Neuron (in vitro differentiated cells): ENCODE data around the gene HNF1A.

Experiments
- H2AFZ ChIP-seq: one replicate; pipeline ENCODE4 v1.6.1; 2013; ENCODE audit warnings: low read depth, mild to moderate bottlenecking, inconsistent platforms, low read length, moderate library complexity
- H3K27me3 ChIP-seq: one replicate; pipeline ENCODE4 v1.6.1; 2013; ENCODE audit warnings: low read length; ENCODE audit not compliant: insufficient read depth
- H3K36me3 ChIP-seq: one replicate; pipeline ENCODE4 v1.6.1; 2013; ENCODE audit warnings: low read length; ENCODE audit not compliant: insufficient read depth
- H3K4me1 ChIP-seq: one replicate; pipeline ENCODE4 v1.6.1; 2013; ENCODE audit warnings: low read length; ENCODE audit not compliant: insufficient read depth
- H3K4me3 ChIP-seq: 2 replicates; pipeline ENCODE4 v1.5.1; 2013; ENCODE audit warnings: mild to moderate bottlenecking, low read length, moderate library complexity
- H3K9me3 ChIP-seq: one replicate; pipeline ENCODE4 v1.6.1; 2013; ENCODE audit warnings: low read length

HNF1A gene

GRCh38 chr12:120964298-120964697, 14.0 kb upstream of the HNF1A start:
- Histone ChIP-seq H3K9me3 (no peaks in the 10 kb centered on the region), H3K4me1 (peaks cover 3% of the 10 kb centered on the region), H3K36me3 (no peaks in the 10 kb centered on the region), H3K4me3 (no peak overlapping the region), H2AFZ (no peak overlapping the region), H3K27me3 (no peaks in the 10 kb centered on the region)

DNA sequence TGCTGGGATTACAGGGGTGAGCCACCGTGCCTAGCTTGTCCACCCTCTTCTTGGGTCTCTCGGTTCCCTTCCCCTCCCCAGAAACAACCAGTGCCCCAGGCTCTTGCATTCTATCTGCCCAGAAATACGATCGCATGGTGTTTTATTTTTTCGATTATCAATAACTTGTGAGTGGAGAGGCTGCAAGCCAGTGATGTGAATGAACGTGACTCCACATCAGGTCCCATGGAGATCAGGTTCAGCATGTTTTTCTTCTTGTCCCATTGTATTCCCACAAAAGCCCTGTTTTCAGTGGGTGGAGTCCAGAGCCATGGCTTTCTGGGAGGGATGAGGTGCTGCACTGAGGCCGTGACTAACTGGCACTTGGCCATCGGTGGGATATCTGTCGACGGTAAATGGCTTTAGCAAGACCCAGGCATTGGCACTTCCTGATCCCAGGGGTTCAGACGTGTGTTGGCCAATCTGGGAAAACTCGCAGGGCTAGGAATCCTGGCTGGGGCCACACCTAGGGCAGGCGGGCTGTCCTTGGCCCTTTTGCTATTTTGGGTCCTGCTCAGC, 12.7 kb upstream of the HNF1A start:
- H3K9me3 ChIP-seq = no peaks in the 10 kb centered on the region

DNA sequence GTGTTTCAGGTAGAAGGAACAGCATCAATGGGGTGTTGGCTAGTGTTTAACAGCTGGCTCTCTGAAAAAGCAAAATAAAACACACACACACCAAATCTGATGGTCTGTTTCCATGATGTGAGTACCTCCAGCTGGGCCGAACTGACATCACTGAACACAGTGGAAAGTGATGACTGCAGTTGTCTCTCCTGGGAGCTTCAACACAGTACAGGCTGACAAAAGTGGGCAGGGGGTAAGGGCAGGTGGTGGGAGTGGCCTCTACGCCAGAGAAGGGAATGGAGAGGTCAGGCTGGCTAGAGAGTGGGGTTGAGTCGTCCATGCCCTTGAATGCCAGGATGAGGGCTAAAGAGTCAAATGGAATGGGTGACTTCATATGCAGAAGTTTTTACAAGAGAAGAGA, 8.0 kb upstream of the HNF1A start:
- H3K4me3 ChIP-seq = no peak overlapping the region
- no peak overlapping the region for H2AFZ ChIP-seq
- no peaks in the 10 kb centered on the region for H3K9me3 ChIP-seq
- no peaks in the 10 kb centered on the region for H3K36me3 ChIP-seq
- peaks cover 9% of the 10 kb centered on the region for H3K4me1 ChIP-seq
- no peaks in the 10 kb centered on the region for H3K27me3 ChIP-seq

More for the DNA sequence above, 12.7 kb upstream of the HNF1A start:
- H3K36me3 ChIP-seq = no peaks in the 10 kb centered on the region
- no peak overlapping the region for H2AFZ ChIP-seq
- H3K4me1 ChIP-seq = peaks cover 3% of the 10 kb centered on the region
- no peak overlapping the region for H3K4me3 ChIP-seq
- H3K27me3 ChIP-seq = no peaks in the 10 kb centered on the region

DNA sequence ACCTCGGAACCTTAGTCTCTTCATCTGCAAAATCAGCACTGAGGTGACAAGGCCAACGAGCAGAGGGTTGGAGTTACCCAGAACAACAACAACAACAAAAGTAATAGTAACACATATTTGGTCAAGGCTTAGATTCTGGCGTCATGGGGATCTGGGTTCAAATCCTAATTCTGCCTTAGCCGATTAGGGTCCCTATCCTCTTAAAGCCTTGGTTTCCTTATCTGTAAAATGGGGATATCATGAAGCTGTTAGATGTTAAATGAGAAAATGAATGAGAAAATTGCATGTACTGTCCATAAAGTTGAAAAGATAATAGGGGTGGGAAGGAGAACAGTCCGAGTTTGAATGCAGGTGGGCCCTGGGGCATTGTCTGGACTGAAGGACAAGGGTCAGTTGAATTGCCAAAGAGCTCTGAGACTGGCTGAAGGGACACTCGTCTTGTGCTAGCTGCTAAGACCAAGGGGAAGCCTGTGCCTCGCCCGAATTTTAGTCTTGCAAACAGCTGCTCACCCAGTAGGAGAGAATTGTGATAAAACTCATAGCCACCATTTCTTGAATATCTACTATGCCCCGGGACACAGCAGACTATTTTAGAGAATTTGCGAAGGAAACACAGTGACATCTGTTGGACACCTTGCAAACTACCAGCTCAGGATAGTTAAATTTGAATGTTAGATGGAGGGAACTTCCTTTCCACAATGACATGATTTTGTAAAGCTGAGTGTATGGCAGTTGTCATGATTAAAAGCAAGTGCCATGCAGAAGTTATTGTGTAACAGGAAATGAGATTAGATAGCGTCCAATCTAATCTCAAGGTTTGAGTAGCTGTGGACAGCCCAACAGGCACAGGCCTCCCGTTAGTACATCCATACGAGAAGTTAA, 6.8 kb upstream of the HNF1A start:
- H3K4me1 ChIP-seq = peaks cover 7% of the 10 kb centered on the region
- H3K27me3 ChIP-seq = no peaks in the 10 kb centered on the region
- no peaks in the 10 kb centered on the region for H3K36me3 ChIP-seq
- no peak overlapping the region for H3K4me3 ChIP-seq
- H3K9me3 ChIP-seq = no peaks in the 10 kb centered on the region
- H2AFZ ChIP-seq = no peak overlapping the region

DNA sequence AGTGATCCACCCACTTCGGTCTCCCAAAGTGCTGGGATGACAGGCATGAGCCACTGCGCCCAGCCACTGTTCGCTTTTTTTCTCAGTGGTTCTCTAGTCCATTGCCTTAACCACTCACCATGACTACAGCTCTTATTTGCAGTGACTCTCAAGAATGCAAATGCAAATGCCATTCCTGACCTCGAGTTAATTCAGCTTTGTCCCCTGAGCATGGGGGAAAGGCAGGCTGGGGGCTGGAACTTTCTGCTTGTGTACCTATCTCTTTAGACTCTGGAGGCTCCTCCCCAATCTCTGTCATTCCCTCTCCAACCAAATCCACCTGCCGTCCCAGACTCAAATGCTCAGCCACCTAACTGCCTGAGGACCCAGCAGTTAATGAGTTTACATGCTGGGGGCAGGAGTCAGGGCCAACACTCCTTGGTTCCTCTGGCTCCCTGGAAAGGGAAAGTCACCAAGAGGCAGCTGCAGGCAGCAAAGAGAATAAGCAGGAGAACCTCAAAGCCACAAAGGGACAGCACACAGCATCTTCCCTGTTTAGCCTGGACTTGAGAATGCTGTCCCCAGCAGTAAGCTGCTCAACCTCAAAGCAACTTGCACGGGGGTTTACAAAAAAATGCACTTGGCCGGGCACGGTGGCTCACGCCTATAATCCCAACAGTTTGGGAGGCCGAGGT, 5.3 kb upstream of the HNF1A start:
- Histone ChIP-seq H3K36me3 (no peaks in the 10 kb centered on the region), H3K4me1 (peaks cover 7% of the 10 kb centered on the region), H3K9me3 (no peaks in the 10 kb centered on the region), H3K4me3 (no peak overlapping the region), H3K27me3 (no peaks in the 10 kb centered on the region), H2AFZ (no peak overlapping the region)

DNA sequence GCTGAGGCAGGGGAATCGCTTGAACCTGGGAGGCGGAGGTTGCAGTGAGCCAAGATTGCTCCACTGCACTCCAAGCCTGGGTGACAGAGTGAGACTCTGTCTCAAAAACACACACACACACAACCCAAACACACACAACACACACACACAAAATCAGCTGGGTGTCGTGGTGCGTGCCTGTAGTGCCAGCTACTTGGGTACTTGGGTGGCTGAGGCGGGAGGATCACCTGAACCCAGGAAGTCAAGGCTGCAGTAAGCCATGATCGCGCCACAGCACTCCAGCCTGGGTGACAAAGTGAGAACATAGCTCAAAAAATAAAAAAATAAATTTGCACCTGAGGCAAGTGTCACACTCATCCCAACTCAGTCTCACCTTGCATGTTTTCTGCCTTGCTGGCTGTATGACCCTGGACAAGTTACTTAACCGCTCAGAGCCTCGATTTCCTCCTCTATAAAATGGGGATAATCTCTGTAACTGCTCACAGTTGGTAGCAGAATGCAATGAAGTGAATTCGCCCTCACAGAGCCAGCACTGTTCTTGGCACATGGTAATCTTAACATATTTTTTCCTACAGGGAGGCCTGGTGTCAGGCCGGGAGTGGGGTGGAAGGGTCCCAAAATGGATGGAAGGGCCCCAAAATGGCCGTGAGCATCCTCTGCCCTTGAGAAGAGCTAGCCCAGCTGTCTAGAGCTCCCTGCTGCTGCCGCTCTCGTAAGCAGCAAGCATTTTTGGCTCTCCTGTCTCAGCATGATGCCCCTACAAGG, 630 bp upstream of the HNF1A start:
- H3K27me3 ChIP-seq = no peaks in the 10 kb centered on the region
- peaks cover 16% of the 10 kb centered on the region for H3K4me1 ChIP-seq
- H3K4me3 ChIP-seq = no peak overlapping the region
- no peak overlapping the region for H2AFZ ChIP-seq
- H3K9me3 ChIP-seq = no peaks in the 10 kb centered on the region
- H3K36me3 ChIP-seq = no peaks in the 10 kb centered on the region

DNA sequence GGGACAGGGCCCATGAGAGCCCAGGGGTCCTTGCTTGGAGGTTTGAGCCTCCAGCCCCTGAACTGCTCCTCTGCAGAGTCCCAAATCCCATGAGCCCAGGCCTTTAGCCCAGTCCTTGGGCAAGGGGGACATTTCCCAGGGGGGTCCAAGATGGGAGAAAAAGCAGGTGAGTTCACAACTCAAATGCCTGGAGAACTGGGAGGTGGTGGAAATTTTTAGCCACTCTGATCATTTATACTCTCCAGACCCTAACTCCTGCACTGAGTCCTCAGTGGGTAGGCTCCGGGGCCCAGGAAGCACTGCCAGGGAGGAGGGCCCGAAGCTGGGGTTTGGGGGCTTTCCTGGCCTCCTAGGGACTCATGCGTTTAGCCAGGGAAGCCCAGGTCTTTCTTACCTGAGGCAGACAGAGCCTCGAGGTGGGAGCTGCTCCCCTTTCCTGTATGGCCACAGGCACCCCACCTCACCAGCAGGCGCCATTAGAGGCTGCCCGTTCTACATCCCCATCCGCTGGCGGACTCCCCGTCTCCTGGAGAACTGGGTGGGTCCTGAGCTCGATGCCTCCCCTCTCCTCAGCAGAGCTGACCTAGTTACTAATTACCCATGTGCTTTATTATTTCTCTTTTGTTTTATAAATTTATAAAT, 998 bp downstream of the HNF1A start:
- Histone ChIP-seq H3K36me3 (no peaks in the 10 kb centered on the region), H3K4me1 (peaks cover 16% of the 10 kb centered on the region), H2AFZ (no peak overlapping the region), H3K27me3 (no peaks in the 10 kb centered on the region), H3K9me3 (no peaks in the 10 kb centered on the region), H3K4me3 (no peak overlapping the region)

- Histone ChIP-seq H3K27me3 (no peaks in the 10 kb centered on the region), H3K9me3 (no peaks in the 10 kb centered on the region), H3K36me3 (no peaks in the 10 kb centered on the region), H2AFZ (no peak overlapping the region), H3K4me1 (peaks cover 20% of the 10 kb centered on the region), H3K4me3 (no peak overlapping the region)
Observed at GRCh38 chr12:120979862-120980696, 1.7 kb downstream of the HNF1A start.

DNA sequence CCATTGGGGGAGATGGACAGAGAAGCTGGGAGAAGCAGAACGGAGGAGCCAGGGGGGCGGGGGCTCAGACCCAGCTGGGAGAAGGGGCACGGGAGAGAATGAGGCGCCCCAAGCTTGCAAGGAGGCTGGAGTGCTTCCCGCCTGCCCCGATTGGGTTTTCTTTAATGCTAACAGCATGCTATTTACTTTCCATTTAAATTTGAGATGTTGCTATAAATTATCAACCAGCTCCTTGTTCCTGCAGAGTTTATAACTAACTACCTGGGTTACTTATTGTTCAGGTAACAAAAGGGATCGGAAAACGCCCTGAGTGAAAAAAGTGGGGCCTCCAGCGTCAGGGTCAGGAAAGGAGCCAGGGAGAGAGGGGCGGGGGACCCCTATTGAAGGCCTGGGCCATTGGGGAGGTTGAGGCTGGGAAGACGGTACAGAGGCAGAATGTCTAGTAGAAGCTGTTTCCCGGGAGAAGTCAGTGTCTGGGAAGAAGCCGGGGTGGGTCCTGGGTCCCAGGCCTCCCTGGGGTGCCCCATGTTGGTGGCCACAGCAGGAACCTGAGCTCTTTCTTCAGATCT, 2.5 kb downstream of the HNF1A start:
- Histone ChIP-seq H3K36me3 (no peaks in the 10 kb centered on the region), H3K4me1 (peaks cover 20% of the 10 kb centered on the region), H2AFZ (no peak overlapping the region), H3K9me3 (no peaks in the 10 kb centered on the region), H3K4me3 (no peak overlapping the region), H3K27me3 (no peaks in the 10 kb centered on the region)

DNA sequence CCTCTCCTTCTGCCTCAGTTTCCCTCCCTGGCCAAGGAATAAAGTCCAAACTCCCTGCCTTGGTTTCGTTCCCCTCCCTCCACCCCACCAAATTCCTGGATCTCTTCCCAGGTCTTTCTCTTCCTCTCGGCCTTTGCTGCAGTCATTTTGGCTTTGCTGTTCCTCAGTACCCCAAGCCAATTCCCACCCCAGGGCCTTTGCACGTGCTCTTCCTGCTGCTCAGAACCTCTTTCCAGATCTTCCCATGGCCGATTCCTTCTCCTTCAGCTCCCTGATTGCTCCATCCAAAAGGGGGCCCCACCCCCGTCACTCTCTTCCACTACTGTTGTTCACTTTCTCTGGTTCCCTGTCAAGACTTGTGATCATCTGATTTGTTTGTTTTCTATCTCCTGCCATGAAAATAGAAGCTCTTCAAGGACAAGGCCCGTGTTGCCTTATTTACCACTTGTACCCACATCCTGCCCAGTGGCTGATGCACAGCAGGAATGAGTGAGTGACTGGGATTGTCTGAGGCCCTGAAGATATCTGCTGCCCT, 3.1 kb downstream of the HNF1A start:
- Histone ChIP-seq H3K4me3 (no peak overlapping the region), H3K4me1 (peaks cover 20% of the 10 kb centered on the region), H2AFZ (no peak overlapping the region), H3K36me3 (no peaks in the 10 kb centered on the region), H3K9me3 (no peaks in the 10 kb centered on the region), H3K27me3 (no peaks in the 10 kb centered on the region)

DNA sequence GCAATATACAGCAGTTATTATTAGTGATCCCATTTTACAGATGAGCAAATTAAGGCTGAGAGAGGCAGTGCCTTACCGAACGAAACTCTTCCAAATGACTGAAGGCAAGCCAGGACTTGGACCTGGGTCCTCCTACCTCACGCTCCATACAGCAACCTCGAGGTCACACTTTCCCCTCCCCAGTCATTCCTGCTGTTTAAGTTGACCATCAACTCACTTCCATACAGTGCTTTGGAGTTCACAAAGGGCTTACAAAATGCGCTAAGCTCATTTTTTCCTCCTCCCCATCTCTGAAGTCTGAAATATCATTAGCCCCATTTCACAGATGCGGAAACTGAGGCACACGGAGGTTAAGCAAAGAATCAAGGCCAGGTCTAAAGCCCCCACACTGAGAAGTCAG, 4.3 kb downstream of the HNF1A start:
- Histone ChIP-seq H3K4me1 (peaks cover 20% of the 10 kb centered on the region), H3K36me3 (no peaks in the 10 kb centered on the region), H2AFZ (no peak overlapping the region), H3K27me3 (no peaks in the 10 kb centered on the region), H3K4me3 (no peak overlapping the region), H3K9me3 (no peaks in the 10 kb centered on the region)
